Subcutaneous adipose tissue (tissue), 4 donors: ENCODE results near the gene HJURP. TPM values are rescaled to one million over a fixed set of nuclear protein-coding genes. Genes with fewer than 3 reads are reported as not detected.

Experiments
- CTCF ChIP-seq: fragments of 450-650 bp; IDR thresholded peaks from one replicate; pipeline ENCODE4 v1.5.1; 2016; ENCODE audit warnings: low read depth, mild to moderate bottlenecking, control low read depth, antibody characterized with exemption, moderate library complexity
- total RNA-seq, 4 donors: library from RNA; depleted of rRNA; stranded (reverse); fragments of >200 nt; gene quantifications; one replicate each; pipeline ENCODE4 v1.1.0, GENCODE V29; 2016

Gene HJURP
- total RNA-seq, result 1 to 10 TPM in 2 of 4 donors, not detected in 2; 1.9 to 2.0 TPM

- no peak for TF ChIP-seq CTCF
Observed at GRCh38 chr2:233854241-233854981, at the start of gene HJURP. HJURP (minus strand) TSS chr2:233854535; CDS start chr2:233854500, 35 bp downstream.

- TF ChIP-seq CTCF, result no peak
Observed at GRCh38 chr2:233901884-233902283, 47.5 kb upstream of the HJURP start.

- no peak for TF ChIP-seq CTCF
Observed at GRCh38 chr2:233901367-233901766, 47.0 kb upstream of the HJURP start.

- no peak for TF ChIP-seq CTCF
Observed at GRCh38 chr2:233892793-233893192, 38.5 kb upstream of the HJURP start.

- TF ChIP-seq CTCF, result no peak
Observed at GRCh38 chr2:233882353-233882752, 28.0 kb upstream of the HJURP start.

- TF ChIP-seq CTCF, result no peak
Observed at GRCh38 chr2:233871432-233871831, 17.1 kb upstream of the HJURP start.

GRCh38 chr2:233867993-233868532 is 13.7 kb upstream of the HJURP start, which contains the start of gene MSL3B:
MSL3B (minus strand) TSS chr2:233868386.
- TF ChIP-seq CTCF, result no peak
